Naive B cell (primary cell): ENCODE data around the gene ANKRD33. TPM values are rescaled to one million over a fixed set of nuclear protein-coding genes. Genes with fewer than 3 reads are reported as not detected.

Source experiments
- ATAC-seq, 2 donors: fragments of 150-1000 bp; cut with Tn5 transposase; 2 replicates each; pipeline ENCODE4 v1.10.0; 2021; ENCODE audit warnings: low read depth in 2 of 2, mild to moderate bottlenecking in 2 of 2, moderate library complexity in 2 of 2
- DNase-seq: peaks from one replicate; pipeline ENCODE4 v3.0.0; 2022
- H3K27ac Mint-ChIP-seq, 6 donors: one replicate each; pipeline ENCODE4 v1.8.0; 2020 to 2022; ENCODE audit warnings: mild to moderate bottlenecking in 6 of 6, mixed read lengths in 6 of 6, moderate library complexity in 5 of 6, inconsistent platforms in 2 of 6
- H3K27me3 Mint-ChIP-seq, 3 donors: one replicate each; pipeline ENCODE4 v1.8.0; 2021 to 2022; ENCODE audit warnings: mixed read lengths in 3 of 3, mild to moderate bottlenecking in 1 of 3
- H3K36me3 Mint-ChIP-seq, 2 donors: one replicate each; pipeline ENCODE4 v1.8.0; 2020 to 2022; ENCODE audit warnings: mixed read lengths in 2 of 2, inconsistent platforms in 1 of 2, mild to moderate bottlenecking in 1 of 2
- H3K4me1 Mint-ChIP-seq, 3 donors: one replicate each; pipeline ENCODE4 v1.8.0; 2020 to 2022; ENCODE audit warnings: mixed read lengths in 3 of 3, inconsistent platforms in 1 of 3, mild to moderate bottlenecking in 1 of 3, moderate library complexity in 1 of 3
- H3K4me3 Mint-ChIP-seq, 8 donors: one replicate each; pipeline ENCODE4 v1.8.0; 2020 to 2022; ENCODE audit warnings: mild to moderate bottlenecking in 8 of 8, mixed read lengths in 8 of 8, moderate library complexity in 8 of 8, inconsistent platforms in 2 of 8
- H3K9me3 Mint-ChIP-seq, 7 donors: one replicate each; pipeline ENCODE4 v1.8.0; 2020 to 2022; ENCODE audit warnings: mixed read lengths in 7 of 7, mild to moderate bottlenecking in 5 of 7, inconsistent platforms in 2 of 7, moderate library complexity in 1 of 7
- polyA plus RNA-seq, 6 donors: library from polyadenylated mRNA; unstranded; fragments of 300-500 nt; fragmentation: Illumina TruSeq; gene quantifications; one replicate each; pipeline ENCODE4 v1.2.3, GENCODE V29; 2021; ENCODE audit warnings: low read depth in 6 of 6

The ANKRD33 gene
- polyA plus RNA-seq, 6 donors from 2014 or later = not detected

DNA sequence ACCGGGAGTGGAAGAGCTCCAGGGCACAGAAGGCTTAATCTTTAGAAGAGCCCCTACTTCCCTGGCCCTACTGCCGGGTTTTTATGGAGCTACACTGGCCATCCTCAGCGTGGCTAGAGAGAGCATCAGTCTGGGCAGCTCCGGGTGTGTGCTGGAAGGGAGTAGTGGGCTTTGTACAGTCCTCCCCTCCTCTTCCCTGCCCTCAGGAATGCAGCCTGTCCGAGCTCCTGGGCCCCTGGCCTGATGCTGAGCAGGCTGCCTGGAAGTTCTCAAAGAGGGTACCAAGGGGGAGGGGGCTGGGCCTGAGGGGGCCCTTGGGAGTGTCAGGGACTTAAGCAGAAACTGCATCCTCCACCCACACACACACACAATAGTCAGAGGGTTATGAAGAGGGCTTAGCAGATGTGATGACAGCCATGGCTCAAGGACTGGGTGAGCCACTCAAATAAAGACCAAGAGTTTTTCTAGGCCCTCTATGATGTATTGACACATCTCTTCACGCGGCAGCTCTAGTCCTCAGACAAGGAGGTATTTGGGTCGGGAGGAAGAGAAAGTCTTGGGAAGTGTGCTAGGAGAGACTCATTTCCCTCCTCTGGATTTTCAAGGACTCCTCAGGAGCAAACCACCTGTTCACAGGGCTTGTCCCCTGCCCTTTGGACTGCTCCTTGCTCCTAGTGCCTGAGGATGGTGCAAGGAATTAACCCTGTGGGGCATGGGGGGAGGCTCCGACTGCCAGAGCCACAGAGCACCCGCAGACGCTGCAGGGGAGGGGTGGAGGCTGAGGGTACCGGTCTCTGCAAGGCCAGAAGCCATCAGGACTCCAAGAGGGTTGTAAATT is 22.9 kb upstream of the ANKRD33 start:
- no peaks in the 10 kb centered on the region for H3K9me3 Mint-ChIP-seq
- DNase-seq = no peak
- peak overlapping the region in 1 of 6 donors; percentile 44 for H3K27ac Mint-ChIP-seq
- no peak for ATAC-seq
- no peaks in the 10 kb centered on the region for H3K36me3 Mint-ChIP-seq
- peak overlapping the region in 5 of 8 donors; percentile 58 to 78 (median 62) for H3K4me3 Mint-ChIP-seq
- peaks cover 58 to 88% (median 87%) of the 10 kb centered on the region in 3 donors for H3K27me3 Mint-ChIP-seq
- H3K4me1 Mint-ChIP-seq = peaks cover 16 to 29% (median 23%) of the 10 kb centered on the region in 3 donors

DNA sequence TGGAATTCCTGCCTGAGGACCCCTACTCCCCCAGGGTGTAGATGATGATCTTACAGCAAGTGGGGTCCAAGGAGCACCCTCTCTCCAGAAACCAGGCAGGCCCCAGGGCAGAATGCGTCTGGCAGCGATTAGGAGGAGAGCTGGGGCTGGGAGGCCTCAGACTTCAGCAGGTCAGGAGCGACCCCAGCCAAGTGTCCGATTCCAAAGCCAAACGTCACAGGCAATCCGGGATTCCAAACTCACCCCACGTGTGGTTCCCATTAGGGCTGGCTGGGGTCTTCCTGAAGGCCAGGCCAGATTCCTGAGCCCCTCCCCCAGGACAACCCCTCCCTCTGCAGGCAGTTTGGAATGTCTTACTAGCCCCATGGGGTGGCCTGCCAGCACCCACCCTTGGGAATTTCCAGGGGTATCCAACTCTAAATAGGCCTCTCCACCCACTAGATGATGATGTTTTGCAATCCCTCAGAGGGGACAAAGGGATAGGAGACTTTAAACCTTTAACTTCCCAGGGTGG is 22.1 kb upstream of the ANKRD33 start:
- Mint-ChIP-seq H3K9me3 (no peaks in the 10 kb centered on the region), H3K36me3 (no peaks in the 10 kb centered on the region), H3K4me1 (peaks cover 23 to 37% (median 31%) of the 10 kb centered on the region in 3 donors), H3K27me3 (peaks cover 61 to 88% (median 87%) of the 10 kb centered on the region in 3 donors), H3K4me3 (no peak overlapping the region), H3K27ac (peak overlapping the region in 1 of 6 donors; percentile 19)
- no peak for ATAC-seq
- no peak for DNase-seq

DNA sequence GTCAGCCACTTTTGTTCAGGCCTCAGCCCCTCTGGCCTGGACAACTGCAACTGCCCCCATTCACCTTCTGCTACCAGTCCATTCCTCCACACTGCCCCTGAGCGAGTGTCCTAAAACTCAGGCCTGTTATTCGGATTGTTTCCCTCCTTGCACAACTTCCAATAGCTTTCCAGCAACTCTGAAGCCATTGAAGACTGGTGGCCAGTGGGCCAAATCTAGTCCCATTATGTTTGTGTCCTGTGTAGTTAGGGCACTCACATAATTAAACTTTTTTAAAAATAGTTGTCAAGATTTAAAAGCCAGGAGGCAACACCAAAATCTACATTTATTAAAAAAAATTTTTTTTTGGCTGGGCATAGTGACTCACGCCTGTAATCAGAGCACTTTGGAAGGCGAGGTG is 21.6 kb upstream of the ANKRD33 start:
- no peak for ATAC-seq
- peak overlapping the region in 1 of 8 donors; percentile 53 for H3K4me3 Mint-ChIP-seq
- H3K9me3 Mint-ChIP-seq = no peaks in the 10 kb centered on the region
- no peak overlapping the region for H3K27ac Mint-ChIP-seq
- H3K27me3 Mint-ChIP-seq = peaks cover 60 to 88% (median 87%) of the 10 kb centered on the region in 3 donors
- H3K4me1 Mint-ChIP-seq = peaks cover 26 to 41% (median 34%) of the 10 kb centered on the region in 3 donors
- DNase-seq = no peak
- no peaks in the 10 kb centered on the region for H3K36me3 Mint-ChIP-seq

DNA sequence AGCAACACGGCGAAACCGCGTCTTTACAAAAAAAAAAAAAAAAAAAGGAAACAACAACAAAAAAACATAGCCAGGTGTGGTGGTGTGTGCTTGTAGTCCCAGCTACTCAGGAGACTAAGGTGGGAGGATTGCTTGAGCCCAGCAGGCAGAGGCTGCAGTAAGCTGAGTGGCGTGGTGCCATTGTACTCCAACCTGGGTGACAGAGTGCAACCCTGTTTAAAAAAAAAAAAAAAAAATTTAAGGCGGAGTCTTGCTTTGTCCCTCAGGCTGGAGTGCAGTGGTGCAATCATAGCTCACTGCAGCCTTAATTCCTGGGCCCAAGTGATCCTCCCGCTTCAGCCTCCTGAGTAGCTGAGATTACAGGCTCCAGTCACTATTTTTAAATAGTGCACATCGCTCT is 21.1 kb upstream of the ANKRD33 start:
- H3K4me1 Mint-ChIP-seq = peaks cover 26 to 41% (median 34%) of the 10 kb centered on the region in 3 donors
- H3K36me3 Mint-ChIP-seq = no peaks in the 10 kb centered on the region
- peaks cover 56 to 88% (median 87%) of the 10 kb centered on the region in 3 donors for H3K27me3 Mint-ChIP-seq
- no peaks in the 10 kb centered on the region for H3K9me3 Mint-ChIP-seq
- H3K4me3 Mint-ChIP-seq = no peak overlapping the region
- DNase-seq = no peak
- no peak for ATAC-seq
- no peak overlapping the region for H3K27ac Mint-ChIP-seq

DNA sequence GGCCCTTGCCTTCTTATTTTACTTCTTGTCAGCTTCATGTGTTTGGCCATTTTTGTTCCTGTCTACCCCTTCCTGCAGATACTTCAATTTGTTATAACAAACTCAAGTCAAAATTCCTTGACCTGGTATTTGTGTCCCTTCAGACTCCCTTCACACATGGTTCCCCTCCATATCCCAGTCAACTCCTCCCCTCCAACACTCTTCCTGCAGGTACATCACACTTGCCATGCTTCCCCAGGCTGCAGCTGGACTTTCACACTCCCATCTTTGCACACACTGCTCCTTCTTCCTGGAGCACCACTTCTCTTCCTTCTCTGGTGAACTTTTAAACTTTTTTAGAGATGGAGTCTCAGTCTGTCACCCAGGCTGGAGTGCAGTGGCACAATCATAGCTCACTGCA is 20.5 kb upstream of the ANKRD33 start:
- Mint-ChIP-seq H3K4me1 (peaks cover 26 to 41% (median 34%) of the 10 kb centered on the region in 3 donors), H3K27ac (peak overlapping the region in 1 of 6 donors; percentile 5), H3K27me3 (peaks cover 51 to 88% (median 87%) of the 10 kb centered on the region in 3 donors), H3K9me3 (no peaks in the 10 kb centered on the region), H3K36me3 (no peaks in the 10 kb centered on the region), H3K4me3 (peak overlapping the region in 1 of 8 donors; percentile 10)
- ATAC-seq = no peak
- DNase-seq = no peak

DNA sequence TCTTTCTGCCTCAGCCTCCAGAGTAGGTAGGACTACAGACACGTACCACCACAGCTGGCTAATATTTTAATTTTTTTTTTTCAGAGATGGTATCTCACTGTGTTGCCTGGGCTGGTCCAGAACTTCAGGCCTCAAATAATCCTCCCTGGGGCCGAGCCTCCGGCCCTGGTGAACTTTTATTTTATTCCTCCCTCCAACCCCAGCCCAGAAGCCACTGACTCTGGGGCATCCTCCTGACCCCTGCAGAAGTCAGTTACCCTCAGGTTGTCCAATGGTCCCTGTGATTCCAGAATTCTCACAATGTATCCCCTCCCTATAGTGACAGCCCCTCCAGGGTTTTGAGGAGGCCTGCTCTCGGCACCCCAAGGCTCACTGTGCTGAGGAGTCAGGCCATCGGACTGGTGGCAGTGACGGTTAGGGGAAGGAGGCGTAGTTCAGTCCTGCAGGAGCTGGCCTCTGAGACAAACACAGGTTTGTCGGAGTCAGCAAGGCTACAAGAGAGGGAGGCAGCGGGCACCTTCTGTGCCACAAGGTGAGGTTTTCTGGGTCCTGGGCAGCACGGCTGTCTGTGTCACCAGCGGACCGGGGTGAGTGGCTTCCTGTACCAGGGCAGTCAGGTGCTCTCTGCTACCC is 20.0 kb upstream of the ANKRD33 start:
- Mint-ChIP-seq H3K4me3 (peak overlapping the region in 5 of 8 donors; percentile 25 to 76 (median 72)), H3K27me3 (peaks cover 55 to 88% (median 83%) of the 10 kb centered on the region in 3 donors), H3K9me3 (no peaks in the 10 kb centered on the region), H3K36me3 (no peaks in the 10 kb centered on the region), H3K4me1 (peaks cover 26 to 41% (median 34%) of the 10 kb centered on the region in 3 donors), H3K27ac (peak overlapping the region in 1 of 6 donors; percentile 71)
- DNase-seq = no peak
- no peak for ATAC-seq

DNA sequence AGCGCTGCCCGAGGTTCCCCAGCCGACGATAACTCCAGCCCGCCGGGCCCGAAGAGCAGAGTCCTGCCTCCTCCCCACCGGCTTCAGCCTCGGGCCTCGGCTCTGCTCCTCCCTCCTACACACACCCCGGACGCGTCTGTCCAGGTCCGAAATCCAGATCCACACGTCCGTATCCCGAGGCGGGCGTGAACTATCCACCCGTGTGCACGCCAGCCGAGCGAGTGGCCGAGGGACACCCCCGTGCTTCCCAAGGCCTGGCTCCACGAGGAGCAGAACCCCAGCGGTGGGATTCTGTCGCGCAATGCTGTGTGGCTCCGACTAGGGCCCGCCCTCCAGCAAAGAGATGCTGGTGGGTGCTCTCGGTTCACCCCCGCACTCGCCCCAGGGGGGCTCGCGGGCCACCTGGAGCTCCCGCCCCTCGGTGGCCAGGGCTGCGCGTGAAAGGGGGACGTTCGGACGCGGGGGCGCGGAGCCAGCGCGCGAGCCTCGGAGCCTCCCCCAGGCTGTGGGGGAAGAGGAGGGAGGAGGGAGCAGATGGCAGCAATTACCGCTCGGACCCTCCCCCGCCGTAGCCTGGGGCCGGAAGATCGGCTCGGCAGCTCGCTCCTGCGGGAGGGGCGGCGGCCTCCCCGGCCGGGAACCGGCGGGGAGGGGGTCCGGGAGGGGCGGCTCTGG is 18.9 kb upstream of the ANKRD33 start:
- peaks cover 52 to 86% (median 77%) of the 10 kb centered on the region in 3 donors for H3K27me3 Mint-ChIP-seq

DNA sequence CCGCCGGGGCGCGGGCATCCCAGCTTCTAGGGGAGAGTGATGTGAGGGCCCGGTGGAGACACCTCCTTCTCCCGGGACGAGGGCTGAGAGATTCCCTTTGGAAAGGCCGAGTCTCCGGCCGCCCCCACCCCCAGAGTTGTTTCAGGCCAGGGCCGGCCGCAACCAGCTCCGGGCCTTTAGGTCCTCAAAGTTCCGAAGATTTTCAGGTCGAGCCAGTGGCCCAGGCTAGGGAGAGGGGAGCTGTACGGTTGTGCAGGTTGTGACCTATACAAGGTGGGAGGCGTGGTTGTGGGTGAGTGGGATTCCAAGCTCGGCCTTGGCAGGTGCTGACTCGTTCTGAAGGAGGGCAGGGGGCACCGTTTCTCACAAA is 18.4 kb upstream of the ANKRD33 start:
- peaks cover 51 to 89% (median 79%) of the 10 kb centered on the region in 3 donors for H3K27me3 Mint-ChIP-seq
- H3K4me3 Mint-ChIP-seq = peak overlapping the region in 4 of 8 donors; percentile 13 to 80 (median 42)
- H3K27ac Mint-ChIP-seq = no peak overlapping the region
- no peaks in the 10 kb centered on the region for H3K9me3 Mint-ChIP-seq
- ATAC-seq = no peak
- H3K4me1 Mint-ChIP-seq = peaks cover 19 to 32% (median 27%) of the 10 kb centered on the region in 3 donors
- DNase-seq = no peak
- H3K36me3 Mint-ChIP-seq = no peaks in the 10 kb centered on the region

More for the DNA sequence above, 18.9 kb upstream of the ANKRD33 start:
- Mint-ChIP-seq H3K4me1 (peaks cover 19 to 34% (median 27%) of the 10 kb centered on the region in 3 donors), H3K27ac (no peak overlapping the region), H3K36me3 (no peaks in the 10 kb centered on the region), H3K9me3 (no peaks in the 10 kb centered on the region), H3K4me3 (peak overlapping the region in 7 of 8 donors; percentile 58 to 86 (median 75))
- DNase-seq = no peak
- ATAC-seq = peak in 1 of 2 donors; percentile 24

DNA sequence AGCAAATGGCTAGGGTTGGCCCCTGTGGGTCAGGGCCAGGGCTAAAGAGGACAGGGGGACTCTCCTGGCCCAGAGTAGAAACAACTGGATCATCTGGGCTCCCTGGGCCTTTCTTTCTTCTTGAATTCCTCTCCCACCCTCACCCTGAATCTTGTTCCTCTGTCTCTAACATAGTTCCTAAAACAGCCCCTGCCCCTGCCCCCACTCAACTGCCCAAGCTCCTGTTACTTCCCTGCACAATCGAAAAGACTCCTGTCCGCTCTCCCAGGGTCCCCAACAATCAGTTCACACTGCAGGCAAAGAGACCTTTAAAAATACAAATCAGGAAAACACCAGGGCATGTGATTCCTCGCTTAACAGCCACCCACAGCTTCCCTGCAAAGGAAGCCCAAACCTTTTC is 18.0 kb upstream of the ANKRD33 start:
- Mint-ChIP-seq H3K9me3 (no peaks in the 10 kb centered on the region), H3K4me3 (peak overlapping the region in 6 of 8 donors; percentile 31 to 80 (median 52)), H3K4me1 (peaks cover 19 to 27% (median 27%) of the 10 kb centered on the region in 3 donors), H3K27me3 (peaks cover 47 to 85% (median 76%) of the 10 kb centered on the region in 3 donors), H3K27ac (no peak overlapping the region), H3K36me3 (no peaks in the 10 kb centered on the region)
- DNase-seq = no peak
- no peak for ATAC-seq

DNA sequence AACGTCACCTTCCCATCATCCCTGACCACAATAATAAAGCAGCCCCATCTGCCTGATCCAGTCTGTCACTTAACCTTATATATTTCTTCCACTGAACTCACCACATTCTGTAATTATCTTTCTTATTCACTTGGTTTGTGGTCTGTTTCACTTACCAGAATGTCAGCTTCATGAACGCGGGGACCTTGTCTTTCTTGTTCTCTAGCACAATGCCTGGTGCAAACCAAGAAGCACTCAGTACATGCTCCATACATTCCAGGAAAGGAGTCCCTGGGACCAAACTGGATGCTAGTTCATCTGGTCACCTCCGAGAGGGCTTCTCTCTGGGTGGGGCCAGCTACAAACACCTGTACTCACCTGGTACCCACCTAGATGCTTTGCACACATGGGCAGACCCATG is 17.4 kb upstream of the ANKRD33 start:
- ATAC-seq (no peak), DNase-seq (no peak)
- Mint-ChIP-seq H3K4me1 (peaks cover 22 to 31% (median 27%) of the 10 kb centered on the region in 3 donors), H3K4me3 (peak overlapping the region in 2 of 8 donors; percentile 3 to 31), H3K36me3 (no peaks in the 10 kb centered on the region), H3K9me3 (no peaks in the 10 kb centered on the region), H3K27me3 (peaks cover 47 to 79% (median 76%) of the 10 kb centered on the region in 3 donors), H3K27ac (peak overlapping the region in 1 of 6 donors; percentile 52)

DNA sequence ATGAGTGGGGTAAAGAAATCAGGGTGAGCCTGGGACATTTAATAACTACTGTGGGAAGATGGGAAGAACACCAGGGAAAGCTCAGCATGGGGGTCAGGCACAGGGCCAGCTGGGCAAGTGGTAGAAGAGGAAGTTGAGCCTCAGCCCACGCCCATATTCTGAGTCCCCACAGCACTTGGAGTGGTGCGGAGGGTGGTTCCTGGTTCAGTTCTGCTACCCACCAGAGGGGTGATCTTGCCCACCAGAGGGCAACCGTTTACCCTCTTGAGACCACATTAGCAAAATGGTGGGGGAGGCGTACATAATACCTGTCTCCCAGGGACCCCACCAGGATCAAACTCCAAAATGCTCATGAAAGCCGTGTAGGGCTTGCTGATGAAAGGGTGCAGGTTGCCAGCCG is 16.8 kb upstream of the ANKRD33 start:
- Mint-ChIP-seq H3K27me3 (peaks cover 47 to 73% (median 70%) of the 10 kb centered on the region in 3 donors), H3K4me1 (peaks cover 22 to 31% (median 27%) of the 10 kb centered on the region in 3 donors)
- peak; percentile 65 to 72 for ATAC-seq

DNA sequence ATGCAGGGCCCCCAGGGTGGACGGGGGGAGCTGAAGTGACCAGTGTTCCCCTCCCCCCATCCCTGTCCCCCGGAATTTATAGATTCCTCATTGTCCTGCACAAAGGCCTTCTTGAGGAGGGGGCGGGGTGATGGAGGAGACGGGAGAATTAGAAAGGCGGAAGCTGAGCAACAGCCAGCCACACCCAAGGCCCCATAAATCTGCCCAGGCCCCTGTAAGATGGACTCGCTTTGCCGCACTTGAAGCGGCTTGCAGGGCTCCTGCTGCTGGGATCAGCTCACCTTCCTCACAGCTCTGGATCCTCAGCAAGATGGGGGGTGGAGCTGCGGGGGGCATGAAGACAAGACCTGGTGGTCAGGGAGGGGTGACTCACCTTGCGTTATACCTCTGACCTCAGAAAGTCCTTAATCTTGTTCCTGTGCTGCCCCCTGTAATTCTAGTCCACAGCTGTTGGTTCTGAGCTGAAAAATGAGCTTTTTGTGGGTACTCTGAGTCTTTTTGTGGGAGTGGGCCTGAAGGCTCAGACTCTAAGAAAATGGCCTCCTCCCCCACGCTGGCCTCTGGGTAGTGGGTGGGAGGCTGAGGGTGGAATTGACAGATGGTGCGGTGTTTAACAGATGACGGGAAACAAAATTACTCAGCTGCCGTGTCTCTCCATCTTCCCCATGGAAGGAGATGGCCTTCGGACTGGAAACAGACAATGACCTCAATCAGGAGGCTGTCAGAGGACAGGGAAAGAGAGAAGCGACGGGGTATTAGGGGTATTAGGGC is 15.8 kb upstream of the ANKRD33 start:
- no peak for ATAC-seq
- Mint-ChIP-seq H3K27ac (peak overlapping the region in 1 of 6 donors; percentile 70), H3K4me3 (no peak overlapping the region), H3K4me1 (peaks cover 22 to 31% (median 27%) of the 10 kb centered on the region in 3 donors), H3K9me3 (no peaks in the 10 kb centered on the region), H3K27me3 (peaks cover 45 to 66% (median 65%) of the 10 kb centered on the region in 3 donors), H3K36me3 (no peaks in the 10 kb centered on the region)
- DNase-seq = no peak

More for the DNA sequence above, 16.8 kb upstream of the ANKRD33 start:
- no peak overlapping the region for H3K4me3 Mint-ChIP-seq
- H3K27ac Mint-ChIP-seq = no peak overlapping the region
- DNase-seq = no peak
- no peaks in the 10 kb centered on the region for H3K36me3 Mint-ChIP-seq
- no peaks in the 10 kb centered on the region for H3K9me3 Mint-ChIP-seq
